Measurements from ENCODE around the gene VPS51. TPM values are rescaled to one million over a fixed set of nuclear protein-coding genes. Genes with fewer than 3 reads are reported as not detected.
A peak's percentile ranks its signal among the peaks of the same experiment; 100 is the strongest.

The VPS51 gene
- total and polyA plus RNA-seq, 2 of the 13 experiments (the other 11 are each of a cell fraction or from before 2014, with no cell fraction given), result 76.3 to 90.6 TPM

DNA sequence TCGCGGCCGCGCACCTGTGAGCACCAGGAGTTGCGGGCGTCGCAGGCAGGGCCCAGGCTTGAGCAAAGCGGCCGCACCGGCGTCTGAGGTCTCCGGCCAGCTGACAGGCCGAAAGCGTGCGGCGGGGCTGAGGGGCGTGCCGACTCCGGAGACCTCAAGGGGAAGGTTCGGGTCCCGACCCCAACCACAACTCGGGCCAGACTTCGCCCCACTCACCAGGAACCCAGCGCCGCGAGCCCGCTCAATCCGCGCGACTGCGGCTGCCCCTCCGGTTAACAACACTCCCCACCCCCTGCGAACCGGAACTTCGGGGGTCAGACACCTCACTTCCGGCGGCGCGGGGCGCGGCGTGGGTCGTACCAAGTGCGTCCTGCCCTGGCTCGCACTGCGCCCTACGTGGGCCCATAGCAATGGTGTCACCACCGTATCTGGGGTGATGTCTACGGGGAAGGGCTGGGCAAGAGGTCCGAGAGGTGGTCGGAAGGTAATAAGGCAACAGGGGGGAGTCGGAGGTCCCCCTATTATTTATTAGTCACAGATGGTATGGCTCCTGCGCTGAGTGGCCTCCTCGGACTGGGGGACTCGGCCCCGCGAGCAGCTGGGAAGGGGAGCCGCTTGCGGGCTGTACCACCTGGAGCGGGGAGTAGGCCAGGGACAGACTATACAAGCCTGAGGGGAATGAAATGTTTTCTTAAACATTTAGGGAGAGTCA, 38.4 kb downstream of the VPS51 start, which contains the start of gene SYVN1 (continued):
- TF ChIP-seq, protein P1, sequence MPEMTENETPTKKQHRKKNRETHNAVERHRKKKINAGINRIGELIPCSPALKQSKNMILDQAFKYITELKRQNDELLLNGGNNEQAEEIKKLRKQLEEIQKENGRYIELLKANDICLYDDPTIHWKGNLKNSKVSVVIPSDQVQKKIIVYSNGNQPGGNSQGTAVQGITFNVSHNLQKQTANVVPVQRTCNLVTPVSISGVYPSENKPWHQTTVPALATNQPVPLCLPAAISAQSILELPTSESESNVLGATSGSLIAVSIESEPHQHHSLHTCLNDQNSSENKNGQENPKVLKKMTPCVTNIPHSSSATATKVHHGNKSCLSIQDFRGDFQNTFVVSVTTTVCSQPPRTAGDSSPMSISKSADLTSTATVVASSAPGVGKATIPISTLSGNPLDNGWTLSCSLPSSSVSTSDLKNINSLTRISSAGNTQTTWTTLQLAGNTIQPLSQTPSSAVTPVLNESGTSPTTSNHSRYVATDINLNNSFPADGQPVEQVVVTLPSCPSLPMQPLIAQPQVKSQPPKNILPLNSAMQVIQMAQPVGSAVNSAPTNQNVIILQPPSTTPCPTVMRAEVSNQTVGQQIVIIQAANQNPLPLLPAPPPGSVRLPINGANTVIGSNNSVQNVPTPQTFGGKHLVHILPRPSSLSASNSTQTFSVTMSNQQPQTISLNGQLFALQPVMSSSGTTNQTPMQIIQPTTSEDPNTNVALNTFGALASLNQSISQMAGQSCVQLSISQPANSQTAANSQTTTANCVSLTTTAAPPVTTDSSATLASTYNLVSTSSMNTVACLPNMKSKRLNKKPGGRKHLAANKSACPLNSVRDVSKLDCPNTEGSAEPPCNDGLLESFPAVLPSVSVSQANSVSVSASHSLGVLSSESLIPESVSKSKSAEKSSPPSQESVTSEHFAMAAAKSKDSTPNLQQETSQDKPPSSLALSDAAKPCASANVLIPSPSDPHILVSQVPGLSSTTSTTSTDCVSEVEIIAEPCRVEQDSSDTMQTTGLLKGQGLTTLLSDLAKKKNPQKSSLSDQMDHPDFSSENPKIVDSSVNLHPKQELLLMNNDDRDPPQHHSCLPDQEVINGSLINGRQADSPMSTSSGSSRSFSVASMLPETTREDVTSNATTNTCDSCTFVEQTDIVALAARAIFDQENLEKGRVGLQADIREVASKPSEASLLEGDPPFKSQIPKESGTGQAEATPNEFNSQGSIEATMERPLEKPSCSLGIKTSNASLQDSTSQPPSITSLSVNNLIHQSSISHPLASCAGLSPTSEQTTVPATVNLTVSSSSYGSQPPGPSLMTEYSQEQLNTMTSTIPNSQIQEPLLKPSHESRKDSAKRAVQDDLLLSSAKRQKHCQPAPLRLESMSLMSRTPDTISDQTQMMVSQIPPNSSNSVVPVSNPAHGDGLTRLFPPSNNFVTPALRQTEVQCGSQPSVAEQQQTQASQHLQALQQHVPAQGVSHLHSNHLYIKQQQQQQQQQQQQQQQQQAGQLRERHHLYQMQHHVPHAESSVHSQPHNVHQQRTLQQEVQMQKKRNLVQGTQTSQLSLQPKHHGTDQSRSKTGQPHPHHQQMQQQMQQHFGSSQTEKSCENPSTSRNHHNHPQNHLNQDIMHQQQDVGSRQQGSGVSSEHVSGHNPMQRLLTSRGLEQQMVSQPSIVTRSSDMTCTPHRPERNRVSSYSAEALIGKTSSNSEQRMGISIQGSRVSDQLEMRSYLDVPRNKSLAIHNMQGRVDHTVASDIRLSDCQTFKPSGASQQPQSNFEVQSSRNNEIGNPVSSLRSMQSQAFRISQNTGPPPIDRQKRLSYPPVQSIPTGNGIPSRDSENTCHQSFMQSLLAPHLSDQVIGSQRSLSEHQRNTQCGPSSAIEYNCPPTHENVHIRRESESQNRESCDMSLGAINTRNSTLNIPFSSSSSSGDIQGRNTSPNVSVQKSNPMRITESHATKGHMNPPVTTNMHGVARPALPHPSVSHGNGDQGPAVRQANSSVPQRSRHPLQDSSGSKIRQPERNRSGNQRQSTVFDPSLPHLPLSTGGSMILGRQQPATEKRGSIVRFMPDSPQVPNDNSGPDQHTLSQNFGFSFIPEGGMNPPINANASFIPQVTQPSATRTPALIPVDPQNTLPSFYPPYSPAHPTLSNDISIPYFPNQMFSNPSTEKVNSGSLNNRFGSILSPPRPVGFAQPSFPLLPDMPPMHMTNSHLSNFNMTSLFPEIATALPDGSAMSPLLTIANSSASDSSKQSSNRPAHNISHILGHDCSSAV (CRISPR knock-in tag; IDR thresholded peaks at IDR 0.05; ENCODE audit: borderline replicate concordance), result 0 out of 2 replicates have a peak, but pooled peaks have one; percentile 16
- TF ChIP-seq ZNF7 (CRISPR knock-in tag; IDR thresholded peaks at IDR 0.05), result no peak
- TF ChIP-seq, protein P2, sequence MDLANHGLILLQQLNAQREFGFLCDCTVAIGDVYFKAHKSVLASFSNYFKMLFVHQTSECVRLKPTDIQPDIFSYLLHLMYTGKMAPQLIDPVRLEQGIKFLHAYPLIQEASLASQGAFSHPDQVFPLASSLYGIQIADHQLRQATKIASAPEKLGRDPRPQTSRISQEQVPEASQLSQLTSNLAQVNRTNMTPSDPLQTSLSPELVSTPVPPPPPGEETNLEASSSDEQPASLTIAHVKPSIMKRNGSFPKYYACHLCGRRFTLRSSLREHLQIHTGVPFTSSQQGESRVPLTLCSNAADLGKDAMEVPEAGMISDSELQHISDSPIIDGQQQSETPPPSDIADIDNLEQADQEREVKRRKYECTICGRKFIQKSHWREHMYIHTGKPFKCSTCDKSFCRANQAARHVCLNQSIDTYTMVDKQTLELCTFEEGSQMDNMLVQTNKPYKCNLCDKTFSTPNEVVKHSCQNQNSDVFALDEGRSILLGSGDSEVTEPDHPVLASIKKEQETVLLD (CRISPR knock-in tag; IDR thresholded peaks at IDR 0.05; ENCODE audit: low read depth), result peak; percentile 90
- no peak for TF ChIP-seq ZNF367 (CRISPR knock-in tag; IDR thresholded peaks at IDR 0.05; ENCODE audit: borderline replicate concordance)
- TF ChIP-seq FOSL2 (CRISPR knock-in tag; IDR thresholded peaks at IDR 0.05), result peak; percentile 64
- TF ChIP-seq ZNF337 (CRISPR knock-in tag; IDR thresholded peaks at IDR 0.05; ENCODE audit: borderline replicate concordance, low read depth), result no peak
- TF ChIP-seq ZNF75D (CRISPR knock-in tag; IDR thresholded peaks at IDR 0.05; ENCODE audit: borderline replicate concordance), result 0 out of 2 replicates have a peak, but pooled peaks have one; percentile 53
- TF ChIP-seq, protein P3, sequence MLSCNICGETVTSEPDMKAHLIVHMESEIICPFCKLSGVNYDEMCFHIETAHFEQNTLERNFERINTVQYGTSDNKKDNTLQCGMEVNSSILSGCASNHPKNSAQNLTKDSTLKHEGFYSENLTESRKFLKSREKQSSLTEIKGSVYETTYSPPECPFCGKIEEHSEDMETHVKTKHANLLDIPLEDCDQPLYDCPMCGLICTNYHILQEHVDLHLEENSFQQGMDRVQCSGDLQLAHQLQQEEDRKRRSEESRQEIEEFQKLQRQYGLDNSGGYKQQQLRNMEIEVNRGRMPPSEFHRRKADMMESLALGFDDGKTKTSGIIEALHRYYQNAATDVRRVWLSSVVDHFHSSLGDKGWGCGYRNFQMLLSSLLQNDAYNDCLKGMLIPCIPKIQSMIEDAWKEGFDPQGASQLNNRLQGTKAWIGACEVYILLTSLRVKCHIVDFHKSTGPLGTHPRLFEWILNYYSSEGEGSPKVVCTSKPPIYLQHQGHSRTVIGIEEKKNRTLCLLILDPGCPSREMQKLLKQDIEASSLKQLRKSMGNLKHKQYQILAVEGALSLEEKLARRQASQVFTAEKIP (CRISPR knock-in tag; IDR thresholded peaks at IDR 0.05; ENCODE audit: borderline replicate concordance), result no peak
- no peak for TF ChIP-seq ZNF282 (IDR thresholded peaks at IDR 0.05; ENCODE audit: partially characterized antibody)
- no peak for TF ChIP-seq RBAK (CRISPR knock-in tag; IDR thresholded peaks at IDR 0.05)
- TF ChIP-seq, protein P4, sequence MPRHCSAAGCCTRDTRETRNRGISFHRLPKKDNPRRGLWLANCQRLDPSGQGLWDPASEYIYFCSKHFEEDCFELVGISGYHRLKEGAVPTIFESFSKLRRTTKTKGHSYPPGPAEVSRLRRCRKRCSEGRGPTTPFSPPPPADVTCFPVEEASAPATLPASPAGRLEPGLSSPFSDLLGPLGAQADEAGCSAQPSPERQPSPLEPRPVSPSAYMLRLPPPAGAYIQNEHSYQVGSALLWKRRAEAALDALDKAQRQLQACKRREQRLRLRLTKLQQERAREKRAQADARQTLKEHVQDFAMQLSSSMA (CRISPR knock-in tag; IDR thresholded peaks at IDR 0.05), result peak; percentile 46; the same call in 1 of the 2 replicates
- peak; percentile 92 for TF ChIP-seq SAP130 (CRISPR knock-in tag; IDR thresholded peaks at IDR 0.05; ENCODE audit: low read depth)
- TF ChIP-seq, protein P5, sequence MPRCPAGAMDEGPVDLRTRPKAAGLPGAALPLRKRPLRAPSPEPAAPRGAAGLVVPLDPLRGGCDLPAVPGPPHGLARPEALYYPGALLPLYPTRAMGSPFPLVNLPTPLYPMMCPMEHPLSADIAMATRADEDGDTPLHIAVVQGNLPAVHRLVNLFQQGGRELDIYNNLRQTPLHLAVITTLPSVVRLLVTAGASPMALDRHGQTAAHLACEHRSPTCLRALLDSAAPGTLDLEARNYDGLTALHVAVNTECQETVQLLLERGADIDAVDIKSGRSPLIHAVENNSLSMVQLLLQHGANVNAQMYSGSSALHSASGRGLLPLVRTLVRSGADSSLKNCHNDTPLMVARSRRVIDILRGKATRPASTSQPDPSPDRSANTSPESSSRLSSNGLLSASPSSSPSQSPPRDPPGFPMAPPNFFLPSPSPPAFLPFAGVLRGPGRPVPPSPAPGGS (CRISPR knock-in tag; IDR thresholded peaks at IDR 0.05), result peak; percentile 79
